ENCODE results near the gene SIGLEC1.

The SIGLEC1 gene

GRCh38 chr20:3712279-3712873 lies at the start of gene SIGLEC1:
TSS of gene SIGLEC1 (minus strand) at chr20:3712600. CDS start at chr20:3707128, 5,472 bp downstream.
- DNase-seq: no peak

DNA sequence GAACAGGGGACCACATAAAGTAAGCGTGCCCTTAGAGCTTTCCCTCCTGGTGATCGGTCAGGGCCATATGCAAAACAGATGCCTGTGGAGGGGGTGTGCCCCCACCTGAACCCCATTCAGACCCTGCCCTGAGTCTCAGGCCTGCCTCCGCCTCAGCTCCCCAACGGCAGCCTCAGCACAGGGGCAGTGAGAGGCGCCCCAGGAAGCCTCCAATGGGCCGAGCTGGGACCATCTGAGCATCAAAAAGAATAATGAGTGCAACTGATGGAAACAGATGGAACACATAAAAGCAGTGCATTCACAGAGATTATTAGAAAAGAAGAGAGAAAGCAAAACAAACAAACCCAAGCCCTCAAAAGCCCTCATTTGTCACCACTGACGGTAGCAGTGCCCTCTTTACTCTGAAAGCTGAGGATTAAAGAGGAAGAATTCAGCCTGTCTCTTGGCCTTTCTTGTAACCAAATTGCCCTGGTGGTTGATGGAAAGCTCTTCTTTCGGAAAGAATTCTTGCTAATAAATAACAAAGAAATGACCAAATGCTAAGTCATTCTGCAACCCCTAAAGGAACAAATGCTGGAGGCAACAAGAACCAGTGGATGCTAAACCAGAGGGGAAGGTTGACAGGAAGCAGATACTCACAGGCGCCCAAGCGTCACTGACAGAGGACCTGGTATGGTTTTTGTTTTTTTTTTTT lies 48.4 kb upstream of the SIGLEC1 start:
- DNase-seq: no peak

- no peak for DNase-seq
Measured at GRCh38 chr20:3759884-3760283, 47.5 kb upstream of the SIGLEC1 start.

DNA sequence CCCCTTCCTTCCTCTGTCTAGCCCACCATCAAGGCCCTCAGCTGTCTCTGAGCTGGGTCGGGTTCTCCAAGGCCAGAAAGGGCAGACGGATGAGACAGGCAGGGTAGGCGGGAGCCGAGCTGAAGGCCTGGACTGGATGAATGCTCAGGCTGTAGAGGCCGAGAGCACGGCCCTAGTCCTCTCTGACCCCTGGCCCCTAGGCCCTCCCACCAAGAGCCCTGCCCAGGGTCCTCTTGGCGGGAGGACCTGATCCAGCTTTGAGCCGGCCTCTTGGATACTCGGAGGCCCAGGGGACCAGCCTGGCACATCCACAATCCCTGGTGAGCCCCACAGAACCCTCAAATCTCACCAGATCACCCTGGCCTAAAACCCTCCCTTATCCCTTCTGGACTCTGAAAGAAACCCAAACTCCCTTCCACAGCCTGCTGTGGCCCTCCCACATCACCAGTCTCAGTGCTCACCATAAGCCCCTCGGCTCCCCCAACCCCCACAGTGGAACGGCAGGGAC lies 47.0 kb upstream of the SIGLEC1 start:
- no peak for DNase-seq

GRCh38 chr20:3758566-3758965 lies 46.2 kb upstream of the SIGLEC1 start:
- no peak for DNase-seq

- no peak for DNase-seq
Measured at GRCh38 chr20:3757268-3757667, 44.9 kb upstream of the SIGLEC1 start.

GRCh38 chr20:3755814-3756480 lies 43.5 kb upstream of the SIGLEC1 start:
- no peak for DNase-seq

DNA sequence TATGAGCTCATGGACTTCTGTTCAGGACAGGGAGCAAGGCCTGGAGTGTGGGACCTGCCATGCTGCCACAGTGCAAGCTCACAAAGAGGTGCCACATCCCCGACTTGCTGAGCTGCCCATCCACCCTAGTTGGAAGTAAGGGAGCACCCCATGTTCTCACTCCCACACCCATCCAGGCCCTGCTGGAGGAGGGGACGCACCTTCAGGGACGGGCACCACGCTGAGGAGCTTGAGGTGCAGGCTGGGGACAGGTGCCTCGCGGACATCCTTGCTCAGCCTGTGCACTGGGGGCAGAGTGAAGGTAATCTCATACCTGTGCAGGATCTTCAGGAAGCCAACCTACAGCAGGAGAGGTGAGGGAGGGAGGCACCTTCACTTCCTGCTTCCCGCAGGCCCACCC lies 42.9 kb upstream of the SIGLEC1 start:
- no peak for DNase-seq

DNA sequence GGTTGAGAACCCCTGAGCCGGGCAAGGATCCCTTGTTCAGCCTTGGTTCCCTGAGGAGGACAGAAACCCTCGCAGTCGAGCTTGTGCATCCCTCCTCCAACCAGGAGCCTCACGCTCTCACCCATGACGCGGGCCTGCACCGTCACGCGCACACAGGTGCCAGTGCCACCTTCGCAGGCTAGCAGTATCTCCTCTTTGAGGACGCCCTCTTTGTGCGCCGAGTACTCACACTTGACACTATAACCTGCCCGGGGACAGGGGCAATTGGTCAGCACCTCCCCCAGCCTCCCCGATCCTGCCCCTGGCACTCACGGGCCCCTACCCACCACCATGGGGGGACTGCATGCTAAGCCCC lies 41.9 kb upstream of the SIGLEC1 start:
- DNase-seq: no peak

GRCh38 chr20:3753501-3754275 lies 41.3 kb upstream of the SIGLEC1 start:
- no peak for DNase-seq

- DNase-seq: peak; percentile 56
Measured at GRCh38 chr20:3753098-3753497, 40.7 kb upstream of the SIGLEC1 start.

DNA sequence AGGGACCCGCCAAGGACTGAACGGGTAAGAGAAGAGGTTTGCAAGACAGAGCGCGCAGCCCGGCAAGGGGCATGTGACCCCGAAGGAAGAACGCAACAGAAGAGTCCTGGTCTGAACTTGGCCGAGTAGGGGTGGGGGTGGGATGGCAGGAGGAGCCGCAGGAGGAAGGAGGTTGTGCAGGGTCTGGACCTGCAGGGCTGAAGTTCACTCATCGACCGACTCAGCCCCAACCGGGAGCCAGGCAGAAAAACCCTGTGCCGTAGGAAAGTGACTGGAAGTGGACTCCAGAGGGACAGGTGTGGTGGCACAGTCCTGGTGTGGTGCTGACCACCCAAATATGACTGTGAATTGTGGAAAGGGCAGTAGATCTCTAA lies 40.0 kb upstream of the SIGLEC1 start:
- no peak for DNase-seq

GRCh38 chr20:3751675-3752385 lies 39.4 kb upstream of the SIGLEC1 start:
- DNase-seq: no peak

GRCh38 chr20:3751305-3751674 lies 38.9 kb upstream of the SIGLEC1 start:
- no peak for DNase-seq

DNA sequence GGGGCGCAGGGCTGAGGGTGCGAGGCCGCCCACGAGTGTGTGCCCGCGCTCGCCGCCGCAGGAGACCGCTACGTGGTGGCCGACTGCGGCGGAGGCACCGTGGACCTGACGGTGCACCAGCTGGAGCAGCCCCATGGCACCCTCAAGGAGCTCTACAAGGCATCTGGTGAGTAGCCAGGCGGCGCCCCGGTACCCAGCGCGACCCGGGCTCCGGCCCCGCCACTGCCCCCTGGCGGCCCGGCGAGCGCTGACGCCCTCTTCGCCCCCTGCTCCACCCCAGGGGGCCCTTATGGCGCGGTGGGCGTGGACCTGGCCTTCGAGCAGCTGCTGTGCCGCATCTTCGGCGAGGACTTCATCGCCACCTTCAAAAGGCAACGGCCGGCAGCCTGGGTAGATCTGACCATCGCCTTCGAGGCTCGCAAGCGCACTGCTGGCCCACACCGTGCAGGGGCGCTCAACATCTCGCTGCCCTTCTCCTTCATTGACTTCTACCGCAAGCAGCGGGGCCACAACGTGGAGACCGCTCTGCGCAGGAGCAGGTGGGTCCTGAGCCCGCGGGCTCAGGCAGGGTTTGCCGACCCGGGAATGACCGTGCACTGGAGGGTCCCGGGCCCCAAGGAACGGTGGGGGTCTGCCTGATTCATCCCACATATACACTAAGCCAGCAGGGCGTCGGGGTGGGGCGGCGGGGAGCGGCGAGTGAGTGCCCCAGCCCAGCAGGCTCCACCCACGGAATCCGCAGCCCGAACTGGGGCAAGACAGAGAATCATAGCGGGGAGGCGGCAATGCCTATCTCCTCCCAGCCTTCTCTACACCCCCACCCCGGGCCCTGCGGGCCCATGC lies 37.5 kb upstream of the SIGLEC1 start:
- DNase-seq: no peak

DNA sequence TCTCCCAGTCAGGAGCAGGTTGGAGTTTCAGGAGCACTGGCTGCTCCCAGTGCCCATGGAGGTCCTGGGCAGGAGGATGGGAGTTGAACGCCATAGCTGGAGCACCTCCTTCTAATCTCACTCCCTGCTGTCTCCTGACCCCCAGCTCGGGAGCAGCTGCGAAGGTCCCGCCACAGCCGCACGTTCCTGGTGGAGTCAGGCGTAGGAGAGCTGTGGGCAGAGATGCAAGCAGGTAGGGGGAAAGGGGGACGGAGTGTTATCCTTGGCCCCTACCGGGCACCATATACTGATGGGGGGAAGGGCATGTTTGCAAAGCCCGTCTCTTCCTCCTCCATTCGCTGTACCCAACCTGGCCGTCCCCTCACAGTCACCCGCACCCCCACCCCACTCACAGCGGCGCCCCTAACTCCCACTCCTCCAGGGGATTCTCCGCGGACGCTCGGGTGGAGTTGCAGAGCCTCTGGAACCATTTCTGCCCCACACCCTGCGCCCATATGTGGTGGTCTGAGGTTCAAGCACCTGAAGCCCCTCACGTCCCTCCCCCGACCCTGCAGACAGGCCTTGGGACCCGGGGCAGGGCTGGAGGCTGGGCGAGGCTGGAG lies 36.8 kb upstream of the SIGLEC1 start:
- no peak for DNase-seq

GRCh38 chr20:3748073-3748472 lies 35.7 kb upstream of the SIGLEC1 start:
- no peak for DNase-seq

- no peak for DNase-seq
Measured at GRCh38 chr20:3747471-3747870, 35.1 kb upstream of the SIGLEC1 start.

GRCh38 chr20:3745686-3746173 lies 33.3 kb upstream of the SIGLEC1 start:
- no peak for DNase-seq

DNA sequence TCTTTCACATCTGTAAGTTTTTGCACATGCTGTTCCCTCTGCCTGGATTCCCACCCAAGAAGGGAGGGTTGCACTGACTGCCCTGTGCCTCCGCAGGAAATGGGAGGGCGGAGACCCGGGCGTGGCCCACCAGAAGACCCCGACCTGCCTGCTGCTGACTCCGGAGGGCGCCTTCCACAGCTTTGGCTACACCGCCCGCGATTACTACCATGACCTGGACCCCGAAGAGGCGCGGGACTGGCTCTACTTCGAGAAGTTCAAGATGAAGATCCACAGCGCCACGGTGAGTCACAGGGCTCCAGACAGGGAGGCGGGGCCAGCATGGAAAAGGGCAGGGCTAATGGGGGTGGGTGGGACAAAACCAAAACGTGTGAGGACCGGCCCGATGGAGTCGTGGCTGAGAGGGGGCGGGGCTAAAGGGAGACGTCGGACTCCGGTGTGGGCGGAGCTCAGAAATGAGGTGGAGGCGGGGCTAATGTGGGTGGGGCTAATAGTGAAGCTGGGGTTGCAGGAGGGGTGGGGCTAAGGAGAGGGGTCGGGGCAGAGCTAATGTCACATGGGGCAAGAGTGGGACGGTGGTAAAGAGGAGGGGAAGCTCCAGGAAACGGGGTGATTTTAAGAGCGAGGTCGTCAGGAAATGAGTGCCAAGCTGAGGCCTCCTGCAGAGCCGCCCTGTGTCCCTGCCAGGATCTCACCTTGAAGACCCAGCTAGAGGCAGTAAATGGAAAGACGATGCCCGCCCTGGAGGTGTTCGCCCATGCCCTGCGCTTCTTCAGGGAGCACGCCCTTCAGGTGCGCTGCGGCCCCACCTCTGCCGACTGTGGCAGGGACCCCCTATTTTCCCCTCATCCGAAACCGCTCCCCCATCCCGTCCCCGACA lies 32.6 kb upstream of the SIGLEC1 start:
- DNase-seq: peak; percentile 15

All from fibroblast of skin of right quadriceps (primary cell).